Lung (tissue), 12 donors: ENCODE results near the gene TCIRG1. TPM values are rescaled to one million over a fixed set of nuclear protein-coding genes. Genes with fewer than 3 reads are reported as not detected.

Experiments
- ATAC-seq: fragments of 200-7000 bp; cut with Tn5 transposase; one replicate; pipeline ENCODE4 v1.9.1; 2020; ENCODE audit warnings: moderate number of reproducible peaks; ENCODE audit not compliant: insufficient read depth, low FRiP score
- DNase-seq, 3 donors: peaks; one replicate each; pipeline ENCODE4 v3.0.0-alpha.2; 2013 to 2017
- H3K27ac ChIP-seq, 2 donors: one replicate each; pipeline ENCODE4 v1.5.1; 2013; ENCODE audit warnings: mild to moderate bottlenecking in 2 of 2, moderate library complexity in 2 of 2, control low read depth in 1 of 2, inconsistent platforms in 1 of 2, low read depth in 1 of 2, low read length in 1 of 2
- H3K27me3 ChIP-seq, 3 donors: one replicate each; pipeline ENCODE4 v1.5.1; 2013; ENCODE audit warnings: low read length in 2 of 3; ENCODE audit not compliant: control insufficient read depth in 3 of 3, insufficient read depth in 3 of 3
- H3K36me3 ChIP-seq, 4 donors: one replicate each; pipeline ENCODE4 v1.5.1; 2013; ENCODE audit warnings: low read length in 4 of 4, mild to moderate bottlenecking in 1 of 4, moderate library complexity in 1 of 4; ENCODE audit not compliant: control insufficient read depth in 4 of 4, insufficient read depth in 4 of 4
- H3K4me1 ChIP-seq, 5 donors: one replicate each; pipeline ENCODE4 v1.5.1; 2013; ENCODE audit warnings: low read length in 5 of 5, mild to moderate bottlenecking in 2 of 5, moderate library complexity in 1 of 5; ENCODE audit not compliant: control insufficient read depth in 5 of 5, insufficient read depth in 5 of 5
- H3K4me3 ChIP-seq: one replicate; pipeline ENCODE4 v1.5.1; 2013; ENCODE audit warnings: mild to moderate bottlenecking, control low read depth, moderate library complexity
- H3K9ac ChIP-seq, 2 donors: one replicate each; pipeline ENCODE4 v1.5.1; 2013; ENCODE audit warnings: low read length in 2 of 2, control low read depth in 1 of 2; ENCODE audit not compliant: insufficient read depth in 1 of 2
- H3K9me3 ChIP-seq, 4 donors: one replicate each; pipeline ENCODE4 v1.5.1; 2013; ENCODE audit warnings: low read length in 3 of 4, mild to moderate bottlenecking in 1 of 4, moderate library complexity in 1 of 4; ENCODE audit not compliant: control insufficient read depth in 4 of 4, insufficient read depth in 3 of 4
- WGBS, 2 donors: extraction: QIAGEN DNeasy Blood & Tissue Kit; methylation state at CpG; one replicate each; pipeline ENCODE4 v1.1.7; 2013; 5-methylcytosine and 5-hydroxymethylcytosine counted together
- polyA plus RNA-seq, 2 donors: library from polyadenylated mRNA; stranded (reverse); fragments of 200-250 nt; gene quantifications; one replicate each; pipeline ENCODE4 v1.2.1, GENCODE V29; 2013
- total RNA-seq, 2 donors: library from RNA; depleted of rRNA in 1 of 2; stranded (reverse); fragments of >200 nt in 1 of 2; gene quantifications; one replicate each; pipeline ENCODE4 v1.2.1, GENCODE V29; 2014 to 2021
- TF ChIP-seq, protein P1 (sequence below): IDR thresholded peaks from 2 replicates; pipeline ENCODE4 v1.5.1; 2012; ENCODE audit warnings: mild to moderate bottlenecking; ENCODE audit errors: control extremely low read depth, extremely low read depth
- donor health status: control.
- donor health status: control.
- donor health status: Bipolar disorder and iron deficiency.
- donor health status: healthy.
- donor health status: DM: yes; HTN: yes; CAD: no.

Gene TCIRG1
- total and polyA plus RNA-seq, 4 donors = 70.2 to 438 (median 283) TPM

DNA sequence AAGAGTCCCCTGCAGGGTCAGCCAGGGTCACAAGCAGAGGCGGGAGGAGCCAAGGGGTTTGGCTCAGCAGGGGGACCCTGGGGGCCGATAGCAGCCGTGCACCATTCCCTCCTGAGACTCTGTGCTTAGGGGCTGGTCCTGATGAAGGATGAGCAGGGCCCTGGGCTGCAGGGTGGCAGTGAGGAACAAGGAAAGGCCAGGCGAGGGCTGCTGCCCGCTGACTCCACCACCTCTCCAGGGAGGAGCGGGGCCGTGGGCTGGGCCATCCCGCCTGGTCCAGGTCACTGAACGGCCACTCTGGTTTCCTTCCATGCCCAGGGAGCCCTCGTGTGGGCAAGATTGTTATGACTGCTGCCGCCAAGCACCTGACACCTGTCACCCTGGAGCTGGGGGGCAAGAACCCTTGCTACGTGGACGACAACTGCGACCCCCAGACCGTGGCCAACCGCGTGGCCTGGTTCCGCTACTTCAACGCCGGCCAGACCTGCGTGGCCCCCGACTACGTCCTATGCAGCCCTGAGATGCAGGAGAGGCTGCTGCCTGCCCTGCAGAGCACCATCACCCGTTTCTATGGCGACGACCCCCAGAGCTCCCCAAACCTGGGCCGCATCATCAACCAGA is 17.5 kb upstream of the TCIRG1 start:
- Histone ChIP-seq H3K27me3 (no peaks in the 10 kb centered on the region), H3K4me3 (no peak overlapping the region), H3K9me3 (peaks cover 0 to 7% (median under 1%) of the 10 kb centered on the region in 4 donors), H3K4me1 (peaks cover 0 to 8% (median 3%) of the 10 kb centered on the region in 5 donors), H3K9ac (no peak overlapping the region), H3K27ac (no peak overlapping the region), H3K36me3 (peaks cover 0 to 17% (median 10%) of the 10 kb centered on the region in 4 donors)
- DNase-seq (no peak), ATAC-seq (peak; percentile 64)
- TF ChIP-seq, protein P1, sequence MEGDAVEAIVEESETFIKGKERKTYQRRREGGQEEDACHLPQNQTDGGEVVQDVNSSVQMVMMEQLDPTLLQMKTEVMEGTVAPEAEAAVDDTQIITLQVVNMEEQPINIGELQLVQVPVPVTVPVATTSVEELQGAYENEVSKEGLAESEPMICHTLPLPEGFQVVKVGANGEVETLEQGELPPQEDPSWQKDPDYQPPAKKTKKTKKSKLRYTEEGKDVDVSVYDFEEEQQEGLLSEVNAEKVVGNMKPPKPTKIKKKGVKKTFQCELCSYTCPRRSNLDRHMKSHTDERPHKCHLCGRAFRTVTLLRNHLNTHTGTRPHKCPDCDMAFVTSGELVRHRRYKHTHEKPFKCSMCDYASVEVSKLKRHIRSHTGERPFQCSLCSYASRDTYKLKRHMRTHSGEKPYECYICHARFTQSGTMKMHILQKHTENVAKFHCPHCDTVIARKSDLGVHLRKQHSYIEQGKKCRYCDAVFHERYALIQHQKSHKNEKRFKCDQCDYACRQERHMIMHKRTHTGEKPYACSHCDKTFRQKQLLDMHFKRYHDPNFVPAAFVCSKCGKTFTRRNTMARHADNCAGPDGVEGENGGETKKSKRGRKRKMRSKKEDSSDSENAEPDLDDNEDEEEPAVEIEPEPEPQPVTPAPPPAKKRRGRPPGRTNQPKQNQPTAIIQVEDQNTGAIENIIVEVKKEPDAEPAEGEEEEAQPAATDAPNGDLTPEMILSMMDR = no peak
- WGBS, 2 donors = 76 to 81% methylated on average over 27 of the region's 27 CpGs

DNA sequence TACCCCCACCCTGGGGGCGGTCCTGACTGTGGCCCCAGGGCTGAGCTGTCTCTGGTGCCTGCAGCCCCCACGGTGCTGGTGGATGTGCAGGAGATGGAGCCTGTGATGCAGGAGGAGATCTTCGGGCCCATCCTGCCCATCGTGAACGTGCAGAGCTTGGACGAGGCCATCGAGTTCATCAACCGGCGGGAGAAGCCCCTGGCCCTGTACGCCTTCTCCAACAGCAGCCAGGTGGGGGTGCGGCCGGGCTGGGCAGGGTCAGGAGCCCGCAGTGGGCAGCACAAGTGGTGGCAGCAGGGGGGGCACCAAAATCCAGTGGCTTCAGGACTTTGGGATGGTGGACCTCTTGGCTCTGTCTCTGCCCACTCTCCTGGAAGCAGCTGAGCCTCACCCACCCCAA is 16.3 kb upstream of the TCIRG1 start:
- H3K4me1 ChIP-seq = peaks cover 0 to 3% (median 0%) of the 10 kb centered on the region in 5 donors
- TF ChIP-seq, protein P1 = no peak
- peaks cover 0 to 7% (median under 1%) of the 10 kb centered on the region in 4 donors for H3K9me3 ChIP-seq
- DNase-seq = no peak
- no peak overlapping the region for H3K27ac ChIP-seq
- 93 to 95% methylated on average over 11 to 13 of the region's 13 CpGs for WGBS, 2 donors
- ATAC-seq = no peak
- H3K36me3 ChIP-seq = peaks cover 0 to 18% (median 10%) of the 10 kb centered on the region in 4 donors
- no peaks in the 10 kb centered on the region for H3K27me3 ChIP-seq
- no peak overlapping the region for H3K4me3 ChIP-seq
- no peak overlapping the region for H3K9ac ChIP-seq

DNA sequence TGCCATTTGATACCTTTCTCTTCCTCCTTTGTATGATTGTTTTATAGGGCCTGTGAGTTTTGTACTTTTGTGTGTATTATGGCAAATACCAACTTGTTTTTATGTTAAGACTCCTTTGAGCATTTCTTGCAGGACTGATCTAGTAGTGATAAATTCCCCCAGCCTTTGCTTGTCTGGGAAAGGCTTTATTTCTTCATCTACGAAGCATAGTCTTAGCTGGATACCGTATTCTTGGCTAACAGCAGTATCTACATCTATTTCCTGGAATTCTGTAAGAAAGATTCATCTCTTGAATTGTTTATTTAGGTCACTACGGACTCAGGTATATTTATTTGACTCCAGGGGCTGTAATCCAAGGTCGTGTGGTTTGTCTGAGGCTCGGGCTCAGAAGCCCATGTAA is 14.3 kb upstream of the TCIRG1 start:
- ATAC-seq = no peak
- H3K4me1 ChIP-seq = peaks cover 0 to 6% (median 0%) of the 10 kb centered on the region in 5 donors
- no peak overlapping the region for H3K27ac ChIP-seq
- H3K27me3 ChIP-seq = no peaks in the 10 kb centered on the region
- DNase-seq = no peak
- 86 to 88% methylated on average over 5 of the region's 5 CpGs for WGBS, 2 donors
- TF ChIP-seq, protein P1 = no peak
- peaks cover 0 to 21% (median 10%) of the 10 kb centered on the region in 4 donors for H3K36me3 ChIP-seq
- no peak overlapping the region for H3K9ac ChIP-seq
- peaks cover 0 to 7% (median under 1%) of the 10 kb centered on the region in 4 donors for H3K9me3 ChIP-seq
- no peak overlapping the region for H3K4me3 ChIP-seq
